H9 (cell line): Measurements from ENCODE around the gene TMTC1. TPM values are rescaled to one million over a fixed set of nuclear protein-coding genes. Genes with fewer than 3 reads are reported as not detected.

ENCODE experiments used
- DNase-seq: peaks from one replicate; pipeline ENCODE4 v3.0.0-alpha.2; 2017
- H2AFZ ChIP-seq: one replicate; pipeline ENCODE4 v1.6.1; 2013; ENCODE audit warnings: mild to moderate bottlenecking, low read length, control low read depth, moderate library complexity
- H2AK5ac ChIP-seq: 2 replicates; pipeline ENCODE4 v1.6.1; 2013; ENCODE audit warnings: low read length, control low read depth, mixed read lengths; ENCODE audit not compliant: insufficient read length
- H2BK120ac ChIP-seq: one replicate; pipeline ENCODE4 v1.6.1; 2013; ENCODE audit warnings: low read depth, mild to moderate bottlenecking, low read length, control low read depth, inconsistent platforms; ENCODE audit not compliant: poor library complexity, severe bottlenecking
- H2BK12ac ChIP-seq: 2 replicates; pipeline ENCODE4 v1.6.1; 2013; ENCODE audit warnings: low read length, control low read depth, mixed read lengths, low read depth; ENCODE audit not compliant: insufficient read length
- H2BK15ac ChIP-seq: 2 replicates; pipeline ENCODE4 v1.6.1; 2013; ENCODE audit warnings: low read depth, low read length, control low read depth
- H2BK20ac ChIP-seq: one replicate; pipeline ENCODE4 v1.6.1; 2013; ENCODE audit warnings: low read depth, mild to moderate bottlenecking, low read length, control low read depth, inconsistent platforms; ENCODE audit not compliant: poor library complexity, severe bottlenecking
- H2BK5ac ChIP-seq: 2 replicates; pipeline ENCODE4 v1.6.1; 2013; ENCODE audit warnings: low read length, control low read depth, mixed read lengths; ENCODE audit not compliant: insufficient read length
- H3K14ac ChIP-seq: 2 replicates; pipeline ENCODE4 v1.6.1; 2013; ENCODE audit warnings: low read length, control low read depth; ENCODE audit not compliant: insufficient read depth
- H3K18ac ChIP-seq: 2 replicates; pipeline ENCODE4 v1.6.1; 2013; ENCODE audit warnings: low read depth, mild to moderate bottlenecking, mixed read lengths, low read length, control low read depth; ENCODE audit not compliant: insufficient read length
- H3K23ac ChIP-seq: 2 replicates; pipeline ENCODE4 v1.6.1; 2013; ENCODE audit warnings: low read length, control low read depth, mixed read lengths, low read depth; ENCODE audit not compliant: insufficient read length
- H3K23me2 ChIP-seq: 2 replicates; pipeline ENCODE4 v1.6.1; 2013; ENCODE audit warnings: low read depth, mild to moderate bottlenecking, mixed read lengths, low read length, control low read depth; ENCODE audit not compliant: insufficient read length, poor library complexity, severe bottlenecking
- H3K27ac ChIP-seq: 2 replicates; pipeline ENCODE4 v1.5.1; 2013; ENCODE audit warnings: low read length, control low read depth, mixed read lengths, low read depth; ENCODE audit not compliant: insufficient read length
- H3K27me3 ChIP-seq: 2 replicates; pipeline ENCODE4 v1.6.1; 2013; ENCODE audit warnings: low read length, control low read depth, inconsistent platforms; ENCODE audit not compliant: insufficient read depth
- H3K4ac ChIP-seq: 2 replicates; pipeline ENCODE4 v1.6.1; 2013; ENCODE audit warnings: low read depth, mild to moderate bottlenecking, control low read depth, inconsistent platforms, low read length, moderate library complexity
- H3K4me1 ChIP-seq: 2 replicates; pipeline ENCODE4 v1.6.1; 2013; ENCODE audit warnings: low read length, control low read depth, inconsistent platforms; ENCODE audit not compliant: insufficient read depth
- H3K4me2 ChIP-seq: 2 replicates; pipeline ENCODE4 v1.6.1; 2013; ENCODE audit warnings: low read length, control low read depth, mixed read lengths; ENCODE audit not compliant: insufficient read length, insufficient read depth
- H3K56ac ChIP-seq: 2 replicates; pipeline ENCODE4 v1.6.1; 2013; ENCODE audit warnings: low read depth, mild to moderate bottlenecking, mixed read lengths, low read length, control low read depth; ENCODE audit not compliant: insufficient read length
- H3K79me1 ChIP-seq: 2 replicates; pipeline ENCODE4 v1.6.1; 2013; ENCODE audit warnings: low read depth, mild to moderate bottlenecking, moderate library complexity, low read length, control low read depth, inconsistent platforms; ENCODE audit not compliant: insufficient read depth, poor library complexity, severe bottlenecking
- H3K79me2 ChIP-seq: 2 replicates; pipeline ENCODE4 v1.6.1; 2013; ENCODE audit warnings: low read length, control low read depth, inconsistent platforms; ENCODE audit not compliant: insufficient read depth
- H3K9ac ChIP-seq: 2 replicates; pipeline ENCODE4 v1.6.1; 2013; ENCODE audit warnings: low read length, control low read depth, mixed read lengths; ENCODE audit not compliant: insufficient read length; ENCODE audit errors: extremely low read depth
- H3K9me3 ChIP-seq: one replicate; pipeline ENCODE4 v1.6.1; 2013; ENCODE audit warnings: low read depth, low read length, inconsistent platforms; ENCODE audit not compliant: control insufficient read depth
- H3T11ph ChIP-seq: one replicate; pipeline ENCODE4 v1.6.1; 2013; ENCODE audit warnings: mild to moderate bottlenecking, low read length, control low read depth, inconsistent platforms
- H4K20me1 ChIP-seq: one replicate; pipeline ENCODE4 v1.6.1; 2013; ENCODE audit not compliant: control insufficient read depth, insufficient read length, insufficient read depth
- H4K5ac ChIP-seq: 2 replicates; pipeline ENCODE4 v1.6.1; 2013; ENCODE audit warnings: low read depth, mild to moderate bottlenecking, mixed read lengths, low read length, control low read depth; ENCODE audit not compliant: insufficient read length
- H4K8ac ChIP-seq: replicated peaks from 2 replicates; pipeline ENCODE4 v1.6.1; 2013; ENCODE audit warnings: low read length, control low read depth, mixed read lengths, low read depth; ENCODE audit not compliant: insufficient read length
- H4K91ac ChIP-seq: 2 replicates; pipeline ENCODE4 v1.6.1; 2013; ENCODE audit warnings: low read depth, mild to moderate bottlenecking, moderate library complexity, mixed read lengths, low read length, control low read depth; ENCODE audit not compliant: insufficient read length
- H3K27ac Mint-ChIP-seq, 3 experiments: 2 replicates in 2 of 3; 3 replicates in 1 of 3; pipeline ENCODE4 v1.8.0; 2020 to 2021; ENCODE audit warnings: mixed read lengths in 3 of 3, mild to moderate bottlenecking in 1 of 3, moderate library complexity in 1 of 3
- H3K27me3 Mint-ChIP-seq: 2 replicates; pipeline ENCODE4 v1.8.0; 2021; ENCODE audit warnings: low read depth, mild to moderate bottlenecking, moderate library complexity, mixed read lengths
- H3K36me3 Mint-ChIP-seq, 3 experiments: 2 replicates in 2 of 3; 3 replicates in 1 of 3; pipeline ENCODE4 v1.8.0; 2020 to 2021; ENCODE audit warnings: low read depth in 3 of 3, mixed read lengths in 3 of 3; ENCODE audit not compliant: insufficient read depth in 1 of 3
- H3K4me1 Mint-ChIP-seq, 2 experiments: 2 replicates each; pipeline ENCODE4 v1.8.0; 2020; ENCODE audit warnings: mixed read lengths in 2 of 2
- H3K4me3 Mint-ChIP-seq, 2 experiments: 2 replicates in 1 of 2; 3 replicates in 1 of 2; pipeline ENCODE4 v1.8.0; 2020 to 2021; ENCODE audit warnings: mild to moderate bottlenecking in 2 of 2, mixed read lengths in 2 of 2, moderate library complexity in 1 of 2
- H3K9me3 Mint-ChIP-seq, 2 experiments: 2 replicates in 1 of 2; 3 replicates in 1 of 2; pipeline ENCODE4 v1.8.0; 2020; ENCODE audit warnings: mild to moderate bottlenecking in 2 of 2, mixed read lengths in 2 of 2, moderate library complexity in 1 of 2
- CTCF ChIP-seq: fragments of 200-600 bp; sonication (generic); conservative IDR thresholded peaks from 3 replicates; pipeline ENCODE4 v1.8.0; 2021; ENCODE audit warnings: antibody characterized with exemption, mild to moderate bottlenecking
- WGBS: extraction: QIAGEN DNeasy Blood & Tissue Kit; methylation state at CpG from one replicate; pipeline ENCODE4 v1.1.7; 2013; ENCODE audit warnings: missing lambda C conversion rate, low lambda C conversion rate, mixed read lengths; ENCODE audit not compliant: insufficient read length; ENCODE audit errors: extremely low coverage; 5-methylcytosine and 5-hydroxymethylcytosine counted together
- total RNA-seq: library from RNA; stranded (reverse); gene quantifications from 2 replicates; pipeline ENCODE4 v1.2.1, GENCODE V29; 2021

TMTC1 gene
- total RNA-seq, 1 experiment from 2014 or later, result 16.1 TPM

GRCh38 chr12:29781705-29782266, 2.0 kb downstream of the TMTC1 start:
- Histone ChIP-seq H3K9me3 (peaks cover 5% of the 10 kb centered on the region), H3K4ac (no peak overlapping the region), H3K27ac (no peak overlapping the region), H3K79me2 (peaks cover 5% of the 10 kb centered on the region; the same call in 1 of the 2 replicates), H3K4me2 (peak overlapping the region; percentile 87), H2BK12ac (no peak overlapping the region), H3K4me1 (no peaks in the 10 kb centered on the region; the same call in 1 of the 2 replicates), H4K8ac (no peak overlapping the region), H2AK5ac (no peak overlapping the region), H2BK120ac (no peak overlapping the region), H3K9ac (no peak overlapping the region), H3K18ac (no peak overlapping the region), H3T11ph (no peak overlapping the region), H2BK5ac (no peak overlapping the region), H3K23ac (no peak overlapping the region), H4K20me1 (no peaks in the 10 kb centered on the region), H3K79me1 (no peaks in the 10 kb centered on the region), H3K27me3 (no peaks in the 10 kb centered on the region), H2AFZ (no peak overlapping the region), H3K56ac (no peak overlapping the region), H4K5ac (no peak overlapping the region), H4K91ac (no peak overlapping the region), H2BK15ac (no peak overlapping the region), H3K14ac (no peak overlapping the region), H3K23me2 (peaks cover 10% of the 10 kb centered on the region), H2BK20ac (no peak overlapping the region)
- H3K4me3 Mint-ChIP-seq, result peak overlapping the region; percentile 89 to 95
- peaks cover 7 to 27% (median 12%) of the 10 kb centered on the region in 3 experiments for H3K36me3 Mint-ChIP-seq
- peaks cover 21% of the 10 kb centered on the region for H3K27me3 Mint-ChIP-seq
- DNase-seq, result no peak
- WGBS, result no CpG with 5 or more reads among the region's 2 CpGs
- H3K9me3 Mint-ChIP-seq, result peaks cover 10 to 11% of the 10 kb centered on the region in 2 experiments; a peak in 4 of 5 replicates
- no peak overlapping the region for H3K27ac Mint-ChIP-seq
- H3K4me1 Mint-ChIP-seq, result peaks cover 22 to 32% of the 10 kb centered on the region in 2 experiments
- TF ChIP-seq CTCF, result no peak
